Right hindlimb (tissue), 1 donor: ENCODE measurements around the gene IGFL4.
A peak's percentile ranks its signal among the peaks of the same experiment; 100 is the strongest.
"Not testable (repeated sequence)": the region's sequence is repeated elsewhere in the genome, so short reads cannot be mapped to it uniquely, and the experiment has no call there.

Source experiments
- DNase-seq: peaks from one replicate; pipeline ENCODE4 v3.0.0-alpha.2; 2018

Gene IGFL4

GRCh38 chr19:46040952-46041500 lies at the start of gene IGFL4:
TSS of gene IGFL4 (minus strand) at chr19:46041002. CDS start at chr19:46040962, 40 bp downstream.
- no peak for DNase-seq

GRCh38 chr19:46090444-46090843 lies 49.6 kb upstream of the IGFL4 start:
- no peak for DNase-seq

GRCh38 chr19:46089432-46089831 lies 48.6 kb upstream of the IGFL4 start:
- no peak for DNase-seq

GRCh38 chr19:46088101-46088500 lies 47.3 kb upstream of the IGFL4 start:
- no peak for DNase-seq

- no peak for DNase-seq
Observed at GRCh38 chr19:46085888-46086287, 45.1 kb upstream of the IGFL4 start.

GRCh38 chr19:46082728-46083050 lies 41.9 kb upstream of the IGFL4 start:
- no peak for DNase-seq

- DNase-seq, result peak; percentile 19
Observed at GRCh38 chr19:46081928-46082727, 41.3 kb upstream of the IGFL4 start.

- peak; percentile 29 for DNase-seq
Observed at GRCh38 chr19:46080561-46080960, 39.8 kb upstream of the IGFL4 start.

- no peak for DNase-seq
Observed at GRCh38 chr19:46079576-46079975, 38.8 kb upstream of the IGFL4 start.

- DNase-seq, result not testable (repeated sequence)
Observed at GRCh38 chr19:46078573-46079332, 38.0 kb upstream of the IGFL4 start.

GRCh38 chr19:46077815-46078167 lies 37.0 kb upstream of the IGFL4 start:
- no peak for DNase-seq

- DNase-seq, result peak; percentile 66
Observed at GRCh38 chr19:46076951-46077814, 36.4 kb upstream of the IGFL4 start.

GRCh38 chr19:46076031-46076880 lies 35.5 kb upstream of the IGFL4 start:
- DNase-seq, result no peak

- DNase-seq, result no peak
Observed at GRCh38 chr19:46073268-46073922, 32.6 kb upstream of the IGFL4 start.

GRCh38 chr19:46069806-46070341 lies 29.1 kb upstream of the IGFL4 start:
- DNase-seq, result no peak

- no peak for DNase-seq
Observed at GRCh38 chr19:46068345-46069258, 27.8 kb upstream of the IGFL4 start.

GRCh38 chr19:46067691-46068090 lies 26.9 kb upstream of the IGFL4 start:
- no peak for DNase-seq

- DNase-seq, result no peak
Observed at GRCh38 chr19:46066471-46066870, 25.7 kb upstream of the IGFL4 start.

- no peak for DNase-seq
Observed at GRCh38 chr19:46065486-46066071, 24.8 kb upstream of the IGFL4 start.

GRCh38 chr19:46063201-46063600 lies 22.4 kb upstream of the IGFL4 start:
- DNase-seq, result no peak
